Uterus (tissue), 4 donors: ENCODE measurements around the gene NUDT2. TPM values are rescaled to one million over a fixed set of nuclear protein-coding genes. Genes with fewer than 3 reads are reported as not detected.
"Not testable (repeated sequence)": the region's sequence is repeated elsewhere in the genome, so short reads cannot be mapped to it uniquely, and the experiment has no call there.

Experiments used
- DNase-seq, 2 donors: peaks; one replicate each; pipeline ENCODE4 v3.0.0-alpha.2; 2019 to 2020
- H3K27ac ChIP-seq, 2 donors: fragments of 200-600 bp; sonication (generic); 1 replicate in 1 of 2; 2 replicates in 1 of 2; pipeline ENCODE4 v1.5.1; 2016 to 2018
- H3K27me3 ChIP-seq, 2 donors: fragments of 200-600 bp; sonication (generic); one replicate each; pipeline ENCODE4 v1.5.1; 2018 to 2019; ENCODE audit warnings: control low read depth in 1 of 2
- H3K36me3 ChIP-seq, 2 donors: fragments of 200-600 bp; sonication (generic); one replicate each; pipeline ENCODE4 v1.5.1; 2019; ENCODE audit warnings: control low read depth in 1 of 2
- H3K4me1 ChIP-seq, 2 donors: fragments of 200-600 bp; sonication (generic); one replicate each; pipeline ENCODE4 v1.5.1; 2018 to 2019; ENCODE audit warnings: control low read depth in 1 of 2
- H3K4me3 ChIP-seq, 2 donors: fragments of 200-600 bp; sonication (generic); 1 replicate in 1 of 2; 2 replicates in 1 of 2; pipeline ENCODE4 v1.5.1; 2018 to 2019; ENCODE audit warnings: mild to moderate bottlenecking in 1 of 2
- H3K9me3 ChIP-seq, 2 donors: fragments of 200-600 bp; sonication (generic); one replicate each; pipeline ENCODE4 v1.5.1; 2019; ENCODE audit warnings: control low read depth in 1 of 2
- POLR2A ChIP-seq, 2 donors: fragments of 450-650 bp; IDR thresholded peaks; one replicate each; pipeline ENCODE4 v1.6.1; 2016; ENCODE audit warnings: antibody characterized with exemption in 2 of 2, mild to moderate bottlenecking in 1 of 2, moderate library complexity in 1 of 2
- intact Hi-C: fragments of 100-400 bp; cut with DNase I; formaldehyde crosslinking; loops from one replicate; pipeline ENCODE4 v1.15.1; 2023; ENCODE audit warnings: low total_unique reads
- total RNA-seq, 4 donors: library from RNA; depleted of rRNA in 3 of 4; stranded (reverse); fragments of >200 nt in 3 of 4; gene quantifications; one replicate each; pipeline versions ENCODE4 v1.1.0 to v1.2.4, GENCODE V29; 2014 to 2023
- TF ChIP-seq, protein P1 (sequence below), 4 experiments: fragments of 200-600 bp in 2 of 4; fragments of 450-650 bp in 2 of 4; sonication (generic) in 2 of 4; IDR thresholded peaks; one replicate each; pipeline ENCODE4 v1.5.1; 2016 to 2019; ENCODE audit warnings: antibody characterized with exemption in 4 of 4, mild to moderate bottlenecking in 2 of 4, moderate library complexity in 1 of 4
- donor health status: DM: yes; HTN: yes; CAD: no.

The NUDT2 gene
- total RNA-seq, 4 donors from 2014 or later = 7.6 to 24.6 (median 20.2) TPM

GRCh38 chr9:34343090-34343489 lies 13.7 kb downstream of the NUDT2 start:
- no peaks in the 10 kb centered on the region for H3K9me3 ChIP-seq
- H3K4me1 ChIP-seq = no peaks in the 10 kb centered on the region
- peak; percentile 62 to 89 for DNase-seq
- TF ChIP-seq, protein P1, sequence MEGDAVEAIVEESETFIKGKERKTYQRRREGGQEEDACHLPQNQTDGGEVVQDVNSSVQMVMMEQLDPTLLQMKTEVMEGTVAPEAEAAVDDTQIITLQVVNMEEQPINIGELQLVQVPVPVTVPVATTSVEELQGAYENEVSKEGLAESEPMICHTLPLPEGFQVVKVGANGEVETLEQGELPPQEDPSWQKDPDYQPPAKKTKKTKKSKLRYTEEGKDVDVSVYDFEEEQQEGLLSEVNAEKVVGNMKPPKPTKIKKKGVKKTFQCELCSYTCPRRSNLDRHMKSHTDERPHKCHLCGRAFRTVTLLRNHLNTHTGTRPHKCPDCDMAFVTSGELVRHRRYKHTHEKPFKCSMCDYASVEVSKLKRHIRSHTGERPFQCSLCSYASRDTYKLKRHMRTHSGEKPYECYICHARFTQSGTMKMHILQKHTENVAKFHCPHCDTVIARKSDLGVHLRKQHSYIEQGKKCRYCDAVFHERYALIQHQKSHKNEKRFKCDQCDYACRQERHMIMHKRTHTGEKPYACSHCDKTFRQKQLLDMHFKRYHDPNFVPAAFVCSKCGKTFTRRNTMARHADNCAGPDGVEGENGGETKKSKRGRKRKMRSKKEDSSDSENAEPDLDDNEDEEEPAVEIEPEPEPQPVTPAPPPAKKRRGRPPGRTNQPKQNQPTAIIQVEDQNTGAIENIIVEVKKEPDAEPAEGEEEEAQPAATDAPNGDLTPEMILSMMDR (IDR thresholded peaks at IDR 0.05) = no peak
- no peak for TF ChIP-seq POLR2A (IDR thresholded peaks at IDR 0.05)
- H3K27me3 ChIP-seq = no peaks in the 10 kb centered on the region
- no peak overlapping the region for H3K4me3 ChIP-seq
- H3K36me3 ChIP-seq = no peaks in the 10 kb centered on the region
- H3K27ac ChIP-seq = peak overlapping the region; percentile 40
- intact Hi-C loops = no loop called here

DNA sequence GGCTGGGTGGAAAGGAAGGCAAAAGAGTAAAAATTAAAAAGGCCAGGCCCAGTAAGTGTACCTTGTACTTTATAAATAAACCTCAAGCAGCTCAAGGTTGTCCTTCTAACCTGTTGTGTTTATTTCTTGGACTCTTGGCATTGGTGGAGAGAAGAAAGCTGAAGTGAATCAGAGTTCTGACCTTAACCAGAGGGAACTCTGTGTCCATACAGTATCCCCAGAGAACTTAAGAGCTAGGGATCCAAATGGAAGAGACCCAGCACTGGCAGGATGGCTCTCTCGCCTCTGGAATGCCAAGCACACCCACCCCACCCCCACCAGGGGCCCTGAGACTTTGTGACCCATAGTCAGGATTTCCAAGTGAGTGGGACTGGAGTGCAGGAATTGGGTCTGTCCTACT lies 14.2 kb downstream of the NUDT2 start:
- intact Hi-C loops = no loop called here
- Histone ChIP-seq H3K36me3 (no peaks in the 10 kb centered on the region), H3K27ac (peak overlapping the region; percentile 40), H3K27me3 (no peaks in the 10 kb centered on the region), H3K4me3 (no peak overlapping the region), H3K4me1 (no peaks in the 10 kb centered on the region), H3K9me3 (no peaks in the 10 kb centered on the region)
- no peak for DNase-seq
- TF ChIP-seq, protein P1 (IDR thresholded peaks at IDR 0.05) = no peak
- TF ChIP-seq POLR2A (IDR thresholded peaks at IDR 0.05) = no peak

DNA sequence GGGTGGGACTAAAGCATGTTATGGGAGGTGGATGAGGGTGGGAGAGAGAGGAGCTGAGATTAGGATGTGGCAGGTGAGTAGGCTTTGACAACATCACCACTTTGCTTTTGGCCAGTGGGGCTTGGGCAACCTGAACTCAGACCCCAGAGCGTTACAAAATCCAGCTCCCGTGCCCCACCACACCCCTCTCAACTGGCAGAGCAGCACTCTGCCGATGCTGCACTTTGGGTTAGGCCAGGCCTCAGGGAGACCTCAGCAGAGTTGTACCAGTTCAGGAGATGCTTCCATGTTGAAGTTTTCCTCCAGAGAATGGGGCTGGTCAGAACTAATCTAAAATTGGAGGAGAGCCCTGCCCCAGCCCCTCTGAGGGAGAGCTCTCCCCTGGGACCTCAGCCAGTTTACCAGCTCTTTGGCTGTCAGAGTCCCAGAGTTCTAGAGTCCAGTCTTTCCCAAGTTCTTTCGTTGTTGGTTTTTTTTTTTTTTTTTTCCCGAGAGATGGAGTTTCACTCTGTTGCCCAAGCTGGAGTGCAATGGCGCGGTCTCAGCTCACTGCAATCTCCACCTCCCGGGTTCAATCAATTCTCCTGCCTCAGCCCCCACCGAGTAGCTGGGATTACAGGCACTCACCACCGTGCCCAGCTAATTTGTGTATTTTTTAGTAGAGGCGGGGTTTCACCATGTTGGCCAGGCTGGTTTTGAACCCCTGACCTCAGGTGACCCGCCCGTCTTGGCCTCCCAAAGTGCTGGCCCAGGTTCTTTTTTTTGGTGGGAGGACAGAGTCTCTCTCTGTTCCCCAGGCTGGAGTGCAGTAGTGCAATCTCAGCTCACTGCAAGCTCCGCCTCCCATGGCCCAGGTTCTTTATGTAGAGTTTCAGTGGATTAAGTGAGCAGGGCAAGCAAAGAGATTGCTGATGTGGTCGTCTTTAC lies 17.8 kb downstream of the NUDT2 start:
- DNase-seq = no peak
- Histone ChIP-seq H3K4me1 (no peaks in the 10 kb centered on the region), H3K27me3 (no peaks in the 10 kb centered on the region), H3K4me3 (no peak overlapping the region), H3K36me3 (no peaks in the 10 kb centered on the region), H3K9me3 (no peaks in the 10 kb centered on the region), H3K27ac (no peak overlapping the region)
- TF ChIP-seq POLR2A (IDR thresholded peaks at IDR 0.05) = no peak
- TF ChIP-seq, protein P1 (IDR thresholded peaks at IDR 0.05) = no peak
- intact Hi-C loops = no loop called here

GRCh38 chr9:34347800-34348158 lies 18.4 kb downstream of the NUDT2 start:
- no peak for TF ChIP-seq POLR2A (IDR thresholded peaks at IDR 0.05)
- TF ChIP-seq, protein P1 (IDR thresholded peaks at IDR 0.05) = no peak
- no peak overlapping the region for H3K4me3 ChIP-seq
- no peaks in the 10 kb centered on the region for H3K4me1 ChIP-seq
- no peak for DNase-seq
- intact Hi-C loops = no loop called here
- H3K36me3 ChIP-seq = no peaks in the 10 kb centered on the region
- no peaks in the 10 kb centered on the region for H3K9me3 ChIP-seq
- H3K27ac ChIP-seq = no peak overlapping the region
- no peaks in the 10 kb centered on the region for H3K27me3 ChIP-seq

- H3K27me3 ChIP-seq = no peaks in the 10 kb centered on the region
- H3K4me3 ChIP-seq = no peak overlapping the region
- DNase-seq = no peak
- no peaks in the 10 kb centered on the region for H3K36me3 ChIP-seq
- H3K27ac ChIP-seq = no peak overlapping the region
- H3K9me3 ChIP-seq = no peaks in the 10 kb centered on the region
- no peaks in the 10 kb centered on the region for H3K4me1 ChIP-seq
- intact Hi-C loops = no loop called here
- TF ChIP-seq, protein P1 (IDR thresholded peaks at IDR 0.05) = no peak
- TF ChIP-seq POLR2A (IDR thresholded peaks at IDR 0.05) = no peak
Measured at GRCh38 chr9:34349324-34349723, 20.0 kb downstream of the NUDT2 start.

- H3K4me3 ChIP-seq, intact Hi-C loops: not testable (repeated sequence)
Measured at GRCh38 chr9:34352122-34352652, 22.8 kb downstream of the NUDT2 start.

GRCh38 chr9:34352957-34353356 lies 23.6 kb downstream of the NUDT2 start:
- H3K27me3 ChIP-seq, H3K27ac ChIP-seq, H3K9me3 ChIP-seq, DNase-seq, H3K36me3 ChIP-seq, H3K4me3 ChIP-seq, H3K4me1 ChIP-seq, intact Hi-C loops: not testable (repeated sequence)

More at GRCh38 chr9:34352122-34352652, 22.8 kb downstream of the NUDT2 start:
- not testable (repeated sequence) for H3K9me3 ChIP-seq, H3K36me3 ChIP-seq, H3K4me1 ChIP-seq, H3K27me3 ChIP-seq, H3K27ac ChIP-seq, DNase-seq
